Testis (tissue), 2 donors: ENCODE results near the gene CADM1.

Source experiments
- POLR2A ChIP-seq: fragments of 450-650 bp; IDR thresholded peaks from one replicate; pipeline ENCODE4 v1.6.1; 2017; ENCODE audit warnings: antibody characterized with exemption, mild to moderate bottlenecking, moderate library complexity
- TF ChIP-seq, protein P1 (sequence below), 3 experiments: fragments of 450-650 bp in 2 of 3; fragments of 200-600 bp in 1 of 3; sonication (generic) in 1 of 3; IDR thresholded peaks; one replicate each; pipeline ENCODE4 v1.5.1; 2016 to 2019; ENCODE audit warnings: antibody characterized with exemption in 3 of 3, mild to moderate bottlenecking in 2 of 3, moderate library complexity in 1 of 3

GRCh38 chr11:115348416-115348815, 155.8 kb downstream of the CADM1 start:
- TF ChIP-seq, protein P1, sequence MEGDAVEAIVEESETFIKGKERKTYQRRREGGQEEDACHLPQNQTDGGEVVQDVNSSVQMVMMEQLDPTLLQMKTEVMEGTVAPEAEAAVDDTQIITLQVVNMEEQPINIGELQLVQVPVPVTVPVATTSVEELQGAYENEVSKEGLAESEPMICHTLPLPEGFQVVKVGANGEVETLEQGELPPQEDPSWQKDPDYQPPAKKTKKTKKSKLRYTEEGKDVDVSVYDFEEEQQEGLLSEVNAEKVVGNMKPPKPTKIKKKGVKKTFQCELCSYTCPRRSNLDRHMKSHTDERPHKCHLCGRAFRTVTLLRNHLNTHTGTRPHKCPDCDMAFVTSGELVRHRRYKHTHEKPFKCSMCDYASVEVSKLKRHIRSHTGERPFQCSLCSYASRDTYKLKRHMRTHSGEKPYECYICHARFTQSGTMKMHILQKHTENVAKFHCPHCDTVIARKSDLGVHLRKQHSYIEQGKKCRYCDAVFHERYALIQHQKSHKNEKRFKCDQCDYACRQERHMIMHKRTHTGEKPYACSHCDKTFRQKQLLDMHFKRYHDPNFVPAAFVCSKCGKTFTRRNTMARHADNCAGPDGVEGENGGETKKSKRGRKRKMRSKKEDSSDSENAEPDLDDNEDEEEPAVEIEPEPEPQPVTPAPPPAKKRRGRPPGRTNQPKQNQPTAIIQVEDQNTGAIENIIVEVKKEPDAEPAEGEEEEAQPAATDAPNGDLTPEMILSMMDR (IDR thresholded peaks at IDR 0.05) = no peak
- no peak for TF ChIP-seq POLR2A
